ENCODE measurements around the gene SLC44A1. TPM values are rescaled to one million over a fixed set of nuclear protein-coding genes. Genes with fewer than 3 reads are reported as not detected.
A peak's percentile ranks its signal among the peaks of the same experiment; 100 is the strongest.

The SLC44A1 gene
- total and polyA plus RNA-seq, 2 of the 13 experiments (the other 11 are each of a cell fraction or from before 2014, with no cell fraction given): 21.4 to 40.8 TPM

- TF ChIP-seq ZUFSP (CRISPR knock-in tag; IDR thresholded peaks at IDR 0.05; ENCODE audit: borderline replicate concordance) (no peak), ZBTB26 (CRISPR knock-in tag; IDR thresholded peaks at IDR 0.05; ENCODE audit: borderline replicate concordance) (peak; percentile 82; the same call in 1 of the 2 replicates), ZNF44 (CRISPR knock-in tag; IDR thresholded peaks at IDR 0.05) (no peak), HOXA5 (CRISPR knock-in tag; IDR thresholded peaks at IDR 0.05) (peak; percentile 96), JARID2 (CRISPR knock-in tag; IDR thresholded peaks at IDR 0.05; ENCODE audit: insufficient replicate concordance) (peak; percentile 96), SATB2 (CRISPR knock-in tag; IDR thresholded peaks at IDR 0.05) (no peak), NR1H2 (CRISPR knock-in tag; IDR thresholded peaks at IDR 0.05; ENCODE audit: borderline replicate concordance, low read depth) (no peak), ZNF550 (CRISPR knock-in tag; IDR thresholded peaks at IDR 0.05; ENCODE audit: borderline replicate concordance) (peak; percentile 95; the same call in 1 of the 2 replicates), ZNF7 (CRISPR knock-in tag; IDR thresholded peaks at IDR 0.05) (no peak), CCAR2 (optimal IDR thresholded peaks at IDR 0.05; ENCODE audit: low read depth, low read length) (peak; percentile 87), FOXP1 (IDR thresholded peaks at IDR 0.05) (peak; percentile 61), FOXP1 (CRISPR knock-in tag; IDR thresholded peaks at IDR 0.05) (peak; percentile 91), ZNF652 (CRISPR knock-in tag; IDR thresholded peaks at IDR 0.05; ENCODE audit: borderline replicate concordance, low read depth) (no peak), RARG (CRISPR knock-in tag; IDR thresholded peaks at IDR 0.05; ENCODE audit: low read depth) (no peak), ZNF615 (CRISPR knock-in tag; IDR thresholded peaks at IDR 0.05; ENCODE audit: borderline replicate concordance) (no peak), MYNN (CRISPR knock-in tag; IDR thresholded peaks at IDR 0.05; ENCODE audit: low read depth) (no peak), EED (CRISPR knock-in tag; IDR thresholded peaks at IDR 0.05) (peak; percentile 94), ZFAT (CRISPR knock-in tag; conservative IDR thresholded peaks at IDR 0.05) (peak; percentile 51; the same call in 1 of the 2 replicates), ZNF713 (CRISPR knock-in tag; IDR thresholded peaks at IDR 0.05) (peak; percentile 98; the same call in 1 of the 2 replicates), MEIS2 (CRISPR knock-in tag; IDR thresholded peaks at IDR 0.05) (peak; percentile 93), POGK (CRISPR knock-in tag; conservative IDR thresholded peaks at IDR 0.05) (peak; percentile 96), HINFP (CRISPR knock-in tag; IDR thresholded peaks at IDR 0.05; ENCODE audit: low read depth) (peak; percentile 95), NR2F2 (IDR thresholded peaks at IDR 0.05; ENCODE audit: borderline replicate concordance, low read depth) (no peak)
Measured at GRCh38 chr9:105244003-105244733, at the start of gene SLC44A1 (continued).
